ENCODE results near the gene SLC25A26. TPM values are rescaled to one million over a fixed set of nuclear protein-coding genes. Genes with fewer than 3 reads are reported as not detected.

The SLC25A26 gene
- total and polyA plus RNA-seq, 7 experiments from 2014 or later: 14.1 to 51.3 (median 21.7) TPM

DNA sequence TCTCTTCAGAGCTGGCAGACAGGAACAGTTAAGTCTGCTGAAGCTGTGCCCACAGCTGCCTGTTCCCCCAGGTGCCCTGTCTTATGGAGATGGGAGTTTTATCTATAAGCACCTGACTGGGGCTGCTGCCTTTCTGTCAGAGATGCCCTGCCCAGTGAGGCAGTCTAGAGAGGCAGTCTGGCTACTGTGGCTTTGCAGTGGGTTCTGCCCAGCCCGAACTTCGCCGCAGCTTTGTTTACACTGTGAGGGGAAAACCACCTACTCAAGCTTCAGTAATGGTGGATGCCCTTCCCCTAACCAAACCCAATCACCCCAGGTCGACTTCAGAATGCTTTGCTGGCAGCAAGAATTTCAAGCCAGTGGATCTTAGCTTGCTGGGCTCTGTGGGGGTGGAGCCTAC lies 91.2 kb downstream of the SLC25A26 start:
- Mint-ChIP-seq H3K4me1 (peaks cover 8 to 46% (median 36%) of the 10 kb centered on the region in 7 donors), H3K4me3 (no peak overlapping the region), H3K36me3 (peaks cover 8 to 45% (median 37%) of the 10 kb centered on the region in 5 donors), H3K27ac (no peak overlapping the region), H3K9me3 (peaks cover 0 to 39% (median 10%) of the 10 kb centered on the region in 11 donors), H3K27me3 (no peaks in the 10 kb centered on the region)
- intact Hi-C loops (cut with micrococcal nuclease): no loop called here
- H3K4me1 ChIP-seq (ENCODE audit: control insufficient read depth in 2 of 2, insufficient read depth in 2 of 2, low read length in 2 of 2): peaks cover 0 to 23% of the 10 kb centered on the region in 2 donors
- no peak overlapping the region for H3K4me3 ChIP-seq (ENCODE audit: low read length)
- ChIA-PET POLR2A (no interaction called here), CTCF (no interaction called here)
- no peaks in the 10 kb centered on the region for H3K27me3 ChIP-seq (ENCODE audit: control insufficient read depth in 2 of 2, insufficient read depth in 2 of 2, low read length in 2 of 2)
- no peaks in the 10 kb centered on the region for H3K36me3 ChIP-seq (ENCODE audit: control insufficient read depth in 2 of 3, insufficient read depth in 3 of 3, low read length in 3 of 3)
- ATAC-seq (peak; percentile 79), DNase-seq (no peak)
- H3K27ac ChIP-seq (ENCODE audit: low read depth, low read length): no peak overlapping the region
- H3K9me3 ChIP-seq (ENCODE audit: control insufficient read depth in 2 of 3, low read length in 3 of 3): no peaks in the 10 kb centered on the region

DNA sequence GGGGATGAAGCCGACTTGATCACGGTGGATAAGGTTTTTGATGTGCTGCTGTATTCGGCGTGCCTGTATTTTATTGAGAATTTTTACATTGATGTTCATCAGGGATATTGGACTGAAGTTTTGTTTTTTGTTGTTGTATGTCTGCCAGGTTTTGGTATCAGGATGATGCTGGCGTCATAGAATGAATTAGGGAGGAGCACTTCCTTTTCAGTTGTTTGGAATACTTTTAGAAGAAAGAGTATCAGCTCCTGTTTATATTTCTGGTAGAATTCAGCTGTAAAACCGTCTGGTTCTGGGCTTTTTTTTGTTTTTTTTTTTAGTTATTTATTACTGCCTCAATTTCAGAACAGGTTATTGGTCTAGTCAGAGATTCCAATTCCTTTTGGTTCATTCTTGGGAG lies 93.7 kb downstream of the SLC25A26 start:
- no peak overlapping the region for H3K27ac ChIP-seq (ENCODE audit: low read depth, low read length)
- Mint-ChIP-seq H3K4me3 (no peak overlapping the region), H3K9me3 (peaks cover 0 to 30% (median 8%) of the 10 kb centered on the region in 11 donors), H3K27ac (no peak overlapping the region), H3K36me3 (peaks cover 8 to 45% (median 29%) of the 10 kb centered on the region in 5 donors), H3K4me1 (peaks cover 3 to 47% (median 35%) of the 10 kb centered on the region in 7 donors), H3K27me3 (no peaks in the 10 kb centered on the region)
- no peaks in the 10 kb centered on the region for H3K27me3 ChIP-seq (ENCODE audit: control insufficient read depth in 2 of 2, insufficient read depth in 2 of 2, low read length in 2 of 2)
- ATAC-seq (no peak), DNase-seq (no peak)
- peaks cover 0 to 9% of the 10 kb centered on the region in 2 donors for H3K4me1 ChIP-seq (ENCODE audit: control insufficient read depth in 2 of 2, insufficient read depth in 2 of 2, low read length in 2 of 2)
- H3K36me3 ChIP-seq (ENCODE audit: control insufficient read depth in 2 of 3, insufficient read depth in 3 of 3, low read length in 3 of 3): no peaks in the 10 kb centered on the region
- H3K4me3 ChIP-seq (ENCODE audit: low read length): no peak overlapping the region
- intact Hi-C loops (cut with micrococcal nuclease): no loop called here
- CTCF ChIA-PET: interaction anchor here (0.7 kb wide), 1 partner anchor 502 kb away, joined by 3 read pairs; no protein-coding TSS in a partner anchor
- H3K9me3 ChIP-seq (ENCODE audit: control insufficient read depth in 2 of 3, low read length in 3 of 3): no peaks in the 10 kb centered on the region
- POLR2A ChIA-PET: no interaction called here

DNA sequence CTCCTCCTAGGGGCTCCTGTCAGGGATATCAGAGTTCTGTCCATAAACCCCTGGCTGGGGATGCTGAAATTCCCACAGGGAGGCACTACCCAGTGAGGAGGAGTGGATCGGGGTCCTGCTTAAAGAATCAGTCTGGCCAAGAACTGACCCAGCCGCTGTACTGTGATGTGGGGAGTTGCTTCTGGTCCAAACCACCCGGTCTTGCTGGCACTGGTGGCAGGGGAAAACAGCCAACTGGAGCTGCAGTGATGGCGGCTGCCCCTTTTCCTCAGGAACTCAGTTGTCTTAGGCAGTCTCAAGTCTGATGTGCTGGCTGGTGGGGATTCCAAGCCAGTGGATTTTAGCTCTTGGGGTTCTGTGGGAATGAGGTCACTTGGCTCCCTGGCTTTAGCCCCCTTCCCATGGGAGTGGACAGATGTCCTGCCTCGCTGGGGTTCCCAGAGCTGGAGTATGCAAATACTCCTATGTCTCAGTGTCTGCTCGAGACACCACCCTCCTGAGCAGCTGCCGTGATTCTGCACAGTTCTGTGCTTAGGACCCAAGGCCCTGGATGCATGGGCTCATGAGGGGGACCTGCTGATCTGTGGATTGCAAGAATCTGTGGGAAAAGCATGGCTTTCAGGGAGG lies 97.1 kb downstream of the SLC25A26 start:
- no peaks in the 10 kb centered on the region for H3K27me3 ChIP-seq (ENCODE audit: control insufficient read depth in 2 of 2, insufficient read depth in 2 of 2, low read length in 2 of 2)
- ChIA-PET CTCF (no interaction called here), POLR2A (interaction anchor here (0.6 kb wide), 1 partner anchor 31 kb away, joined by 3 read pairs; no protein-coding TSS in a partner anchor)
- H3K4me3 ChIP-seq (ENCODE audit: low read length): no peak overlapping the region
- Mint-ChIP-seq H3K4me3 (no peak overlapping the region), H3K4me1 (peaks cover 8 to 51% (median 37%) of the 10 kb centered on the region in 7 donors), H3K27me3 (no peaks in the 10 kb centered on the region), H3K36me3 (peaks cover 8 to 62% (median 50%) of the 10 kb centered on the region in 5 donors), H3K27ac (no peak overlapping the region), H3K9me3 (peaks cover 0 to 28% (median 7%) of the 10 kb centered on the region in 11 donors)
- no peak for ATAC-seq
- DNase-seq: no peak
- no peaks in the 10 kb centered on the region for H3K4me1 ChIP-seq (ENCODE audit: control insufficient read depth in 2 of 2, insufficient read depth in 2 of 2, low read length in 2 of 2)
- intact Hi-C loops (cut with micrococcal nuclease): no loop called here
- no peak overlapping the region for H3K27ac ChIP-seq (ENCODE audit: low read depth, low read length)
- H3K36me3 ChIP-seq (ENCODE audit: control insufficient read depth in 2 of 3, insufficient read depth in 3 of 3, low read length in 3 of 3): no peaks in the 10 kb centered on the region
- no peaks in the 10 kb centered on the region for H3K9me3 ChIP-seq (ENCODE audit: control insufficient read depth in 2 of 3, low read length in 3 of 3)

DNA sequence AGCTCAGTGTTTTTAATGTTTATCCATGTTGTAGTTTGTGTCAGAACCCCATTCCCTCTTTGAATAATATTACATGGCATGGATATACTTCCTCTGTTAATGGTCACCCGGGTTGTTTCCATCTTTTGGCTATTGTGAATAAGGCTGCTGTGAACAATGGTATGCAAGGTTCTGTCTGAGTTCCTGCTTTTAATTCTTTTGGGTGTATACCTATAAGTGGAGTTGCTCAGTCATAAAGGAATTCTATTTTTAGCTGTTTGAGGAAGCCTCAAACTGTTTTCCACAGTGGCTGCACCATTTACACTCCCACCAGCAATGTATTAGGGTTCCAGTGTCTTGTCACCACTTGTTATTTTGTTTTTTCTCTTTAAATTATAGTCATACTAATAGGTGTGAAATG lies 99.6 kb downstream of the SLC25A26 start:
- Mint-ChIP-seq H3K4me1 (peaks cover 4 to 51% (median 30%) of the 10 kb centered on the region in 7 donors), H3K27me3 (no peaks in the 10 kb centered on the region), H3K4me3 (no peak overlapping the region), H3K9me3 (peaks cover 0 to 11% (median 3%) of the 10 kb centered on the region in 11 donors), H3K36me3 (peaks cover 5 to 44% (median 37%) of the 10 kb centered on the region in 5 donors), H3K27ac (no peak overlapping the region)
- Histone ChIP-seq H3K27ac (ENCODE audit: low read depth, low read length) (no peak overlapping the region), H3K9me3 (ENCODE audit: control insufficient read depth in 2 of 3, low read length in 3 of 3) (no peaks in the 10 kb centered on the region), H3K4me1 (ENCODE audit: control insufficient read depth in 2 of 2, insufficient read depth in 2 of 2, low read length in 2 of 2) (no peaks in the 10 kb centered on the region), H3K36me3 (ENCODE audit: control insufficient read depth in 2 of 3, insufficient read depth in 3 of 3, low read length in 3 of 3) (no peaks in the 10 kb centered on the region), H3K4me3 (ENCODE audit: low read length) (no peak overlapping the region), H3K27me3 (ENCODE audit: control insufficient read depth in 2 of 2, insufficient read depth in 2 of 2, low read length in 2 of 2) (no peaks in the 10 kb centered on the region)
- no peak for DNase-seq
- ChIA-PET CTCF (no interaction called here), POLR2A (no interaction called here)
- ATAC-seq: no peak
- intact Hi-C loops (cut with micrococcal nuclease): no loop called here

- no peak overlapping the region for H3K27ac ChIP-seq (ENCODE audit: low read depth, low read length)
- no peak overlapping the region for H3K4me3 ChIP-seq (ENCODE audit: low read length)
- Mint-ChIP-seq H3K27ac (no peak overlapping the region), H3K4me1 (peaks cover 4 to 43% (median 33%) of the 10 kb centered on the region in 7 donors), H3K4me3 (no peak overlapping the region), H3K36me3 (peaks cover 0 to 34% (median 30%) of the 10 kb centered on the region in 5 donors), H3K27me3 (no peaks in the 10 kb centered on the region), H3K9me3 (peaks cover 0 to 2% (median 0%) of the 10 kb centered on the region in 11 donors)
- ChIA-PET CTCF (no interaction called here), POLR2A (no interaction called here)
- no peaks in the 10 kb centered on the region for H3K9me3 ChIP-seq (ENCODE audit: control insufficient read depth in 2 of 3, low read length in 3 of 3)
- no peak for ATAC-seq
- intact Hi-C loops (cut with micrococcal nuclease): no loop called here
- H3K4me1 ChIP-seq (ENCODE audit: control insufficient read depth in 2 of 2, insufficient read depth in 2 of 2, low read length in 2 of 2): no peaks in the 10 kb centered on the region
- H3K27me3 ChIP-seq (ENCODE audit: control insufficient read depth in 2 of 2, insufficient read depth in 2 of 2, low read length in 2 of 2): no peaks in the 10 kb centered on the region
- no peaks in the 10 kb centered on the region for H3K36me3 ChIP-seq (ENCODE audit: control insufficient read depth in 2 of 3, insufficient read depth in 3 of 3, low read length in 3 of 3)
- no peak for DNase-seq
These were observed 101.6 kb downstream of the SLC25A26 start for GRCh38 chr3:66322436-66322835.

DNA sequence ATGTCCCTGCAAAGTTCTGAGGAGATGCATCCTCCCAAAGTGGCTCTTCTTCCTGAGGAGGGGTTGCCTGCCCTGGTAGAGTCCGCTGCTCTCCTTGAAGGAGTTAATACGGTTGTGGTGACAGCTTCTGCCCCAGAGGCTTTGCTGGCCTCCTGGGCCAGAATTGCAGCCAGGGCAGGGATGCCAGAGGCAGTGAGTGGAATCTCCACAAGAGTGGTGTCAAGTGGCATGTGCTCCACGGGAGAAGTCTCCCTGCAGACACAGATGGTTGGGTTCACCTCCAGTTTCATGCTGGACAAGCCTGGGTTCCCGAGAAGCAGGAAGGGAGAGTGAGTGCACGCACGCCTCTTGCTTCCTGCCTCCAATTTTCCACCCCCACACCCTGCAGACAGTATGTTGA lies 105.5 kb downstream of the SLC25A26 start:
- H3K36me3 ChIP-seq (ENCODE audit: control insufficient read depth in 2 of 3, insufficient read depth in 3 of 3, low read length in 3 of 3): no peaks in the 10 kb centered on the region
- ATAC-seq: no peak
- H3K4me3 ChIP-seq (ENCODE audit: low read length): no peak overlapping the region
- peaks cover 0 to 22% (median 9%) of the 10 kb centered on the region in 5 donors for H3K36me3 Mint-ChIP-seq
- peaks cover 0 to 2% (median 0%) of the 10 kb centered on the region in 11 donors for H3K9me3 Mint-ChIP-seq
- no peak overlapping the region for H3K27ac Mint-ChIP-seq
- H3K4me1 Mint-ChIP-seq: peaks cover 0 to 42% (median 15%) of the 10 kb centered on the region in 7 donors
- ChIA-PET CTCF (interaction anchor here (0.6 kb wide), 1 partner anchor 28 kb away, joined by 3 read pairs; no protein-coding TSS in a partner anchor), POLR2A (no interaction called here)
- H3K9me3 ChIP-seq (ENCODE audit: control insufficient read depth in 2 of 3, low read length in 3 of 3): no peaks in the 10 kb centered on the region
- intact Hi-C loops (cut with micrococcal nuclease): no loop called here
- H3K4me3 Mint-ChIP-seq: no peak overlapping the region
- H3K27me3 ChIP-seq (ENCODE audit: control insufficient read depth in 2 of 2, insufficient read depth in 2 of 2, low read length in 2 of 2): no peaks in the 10 kb centered on the region
- no peaks in the 10 kb centered on the region for H3K27me3 Mint-ChIP-seq
- H3K4me1 ChIP-seq (ENCODE audit: control insufficient read depth in 2 of 2, insufficient read depth in 2 of 2, low read length in 2 of 2): no peaks in the 10 kb centered on the region
- no peak overlapping the region for H3K27ac ChIP-seq (ENCODE audit: low read depth, low read length)
- no peak for DNase-seq

DNA sequence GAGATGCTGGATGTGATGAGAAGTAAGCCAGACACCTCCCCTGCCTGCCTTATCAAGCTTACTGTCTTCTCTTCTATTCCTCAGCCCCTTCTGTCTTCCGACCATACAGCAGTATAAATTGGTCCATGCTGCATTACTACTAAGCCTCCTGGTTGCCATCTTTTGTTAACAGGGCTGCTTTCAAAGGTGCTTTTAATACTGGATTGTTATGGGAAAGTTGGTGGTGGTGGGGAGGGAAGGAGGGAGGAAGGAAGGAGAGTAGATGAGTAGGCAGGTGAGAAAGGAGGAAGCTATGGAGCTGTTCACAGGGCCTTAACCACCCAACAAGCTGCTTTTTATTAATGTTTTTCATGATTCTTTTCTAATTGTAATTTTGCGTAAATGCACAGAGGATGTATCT lies 114.9 kb downstream of the SLC25A26 start:
- H3K27me3 Mint-ChIP-seq: no peaks in the 10 kb centered on the region
- peaks cover 6 to 54% (median 30%) of the 10 kb centered on the region in 7 donors for H3K4me1 Mint-ChIP-seq
- Histone ChIP-seq H3K9me3 (ENCODE audit: control insufficient read depth in 2 of 3, low read length in 3 of 3) (no peaks in the 10 kb centered on the region), H3K4me3 (ENCODE audit: low read length) (no peak overlapping the region), H3K4me1 (ENCODE audit: control insufficient read depth in 2 of 2, insufficient read depth in 2 of 2, low read length in 2 of 2) (no peaks in the 10 kb centered on the region), H3K27me3 (ENCODE audit: control insufficient read depth in 2 of 2, insufficient read depth in 2 of 2, low read length in 2 of 2) (no peaks in the 10 kb centered on the region), H3K27ac (ENCODE audit: low read depth, low read length) (no peak overlapping the region), H3K36me3 (ENCODE audit: control insufficient read depth in 2 of 3, insufficient read depth in 3 of 3, low read length in 3 of 3) (no peaks in the 10 kb centered on the region)
- CTCF ChIA-PET: no interaction called here
- POLR2A ChIA-PET: no interaction called here
- DNase-seq (no peak), ATAC-seq (no peak)
- intact Hi-C loops (cut with micrococcal nuclease): no loop called here
- peak overlapping the region in 2 of 9 donors; percentile 25 to 63 for H3K27ac Mint-ChIP-seq
- H3K9me3 Mint-ChIP-seq: peaks cover 0 to 2% (median 0%) of the 10 kb centered on the region in 11 donors
- H3K36me3 Mint-ChIP-seq: peaks cover 0 to 32% (median 8%) of the 10 kb centered on the region in 5 donors
- H3K4me3 Mint-ChIP-seq: peak overlapping the region in 1 of 10 donors; percentile 16
